GM19240 (cell line): ENCODE data around the gene OR4Q2.
"Not testable (repeated sequence)": the region's sequence is repeated elsewhere in the genome, so short reads cannot be mapped to it uniquely, and the experiment has no call there.

Experiments
- DNase-seq: peaks from one replicate; pipeline ENCODE4 v3.0.0; 2011; ENCODE audit warnings: low spot score; ENCODE audit not compliant: insufficient read length

OR4Q2 gene

GRCh38 chr14:20001863-20002262 lies at the start of gene OR4Q2:
TSS of gene OR4Q2 (plus strand) at chr14:20002163.
- no peak for DNase-seq

GRCh38 chr14:19969735-19970134 lies 32.2 kb upstream of the OR4Q2 start:
- not testable (repeated sequence) for DNase-seq

- no peak for DNase-seq
These were observed 27.1 kb upstream of the OR4Q2 start for GRCh38 chr14:19974844-19975243.

- no peak for DNase-seq
These were observed 26.7 kb upstream of the OR4Q2 start, which contains the start of gene OR4K15 for GRCh38 chr14:19975291-19975690. TSS of gene OR4K15 (plus strand) at chr14:19975591. CDS start at chr14:19975591, 0 bp downstream.

- no peak for DNase-seq
These were observed 8.5 kb upstream of the OR4Q2 start for GRCh38 chr14:19993438-19993837.

GRCh38 chr14:20002319-20002718 lies 356 bp downstream of the OR4Q2 start:
- no peak for DNase-seq

GRCh38 chr14:20008156-20008555 lies 6.2 kb downstream of the OR4Q2 start:
- no peak for DNase-seq

- DNase-seq = no peak
These were observed 17.4 kb downstream of the OR4Q2 start, which contains the start of gene OR4K14 for GRCh38 chr14:20019257-20019865. TSS of gene OR4K14 (minus strand) at chr14:20019307. CDS start at chr14:20015193, 4,114 bp downstream.

GRCh38 chr14:20031058-20031457 lies 29.1 kb downstream of the OR4Q2 start:
- DNase-seq = no peak

- DNase-seq = no peak
These were observed 33.5 kb downstream of the OR4Q2 start for GRCh38 chr14:20035449-20035848.

- no peak for DNase-seq
These were observed 34.0 kb downstream of the OR4Q2 start, which contains the start of gene OR4K13 for GRCh38 chr14:20035938-20036337. TSS of gene OR4K13 (minus strand) at chr14:20036038. CDS start at chr14:20034758, 1,280 bp downstream.

- no peak for DNase-seq
These were observed 42.3 kb downstream of the OR4Q2 start for GRCh38 chr14:20044243-20044642.

- DNase-seq = no peak
These were observed 46.2 kb downstream of the OR4Q2 start for GRCh38 chr14:20048202-20048601.
